Measurements from ENCODE around the gene CD180.

GRCh38 chr5:67160272-67160671, 36.3 kb downstream of the CD180 start:
- TF ChIP-seq CTCF (IDR thresholded peaks at IDR 0.05; ENCODE audit: low read length) (no peak), EZH2 (IDR thresholded peaks at IDR 0.05; ENCODE audit: borderline replicate concordance, low read length) (no peak)
